ENCODE data around the gene PEX10. TPM values are rescaled to one million over a fixed set of nuclear protein-coding genes. Genes with fewer than 3 reads are reported as not detected.

Gene PEX10
- total and polyA plus RNA-seq, 2 of the 8 experiments (the other 6 are each of a cell fraction or from before 2014, with no cell fraction given) = 24.3 to 26.9 TPM

DNA sequence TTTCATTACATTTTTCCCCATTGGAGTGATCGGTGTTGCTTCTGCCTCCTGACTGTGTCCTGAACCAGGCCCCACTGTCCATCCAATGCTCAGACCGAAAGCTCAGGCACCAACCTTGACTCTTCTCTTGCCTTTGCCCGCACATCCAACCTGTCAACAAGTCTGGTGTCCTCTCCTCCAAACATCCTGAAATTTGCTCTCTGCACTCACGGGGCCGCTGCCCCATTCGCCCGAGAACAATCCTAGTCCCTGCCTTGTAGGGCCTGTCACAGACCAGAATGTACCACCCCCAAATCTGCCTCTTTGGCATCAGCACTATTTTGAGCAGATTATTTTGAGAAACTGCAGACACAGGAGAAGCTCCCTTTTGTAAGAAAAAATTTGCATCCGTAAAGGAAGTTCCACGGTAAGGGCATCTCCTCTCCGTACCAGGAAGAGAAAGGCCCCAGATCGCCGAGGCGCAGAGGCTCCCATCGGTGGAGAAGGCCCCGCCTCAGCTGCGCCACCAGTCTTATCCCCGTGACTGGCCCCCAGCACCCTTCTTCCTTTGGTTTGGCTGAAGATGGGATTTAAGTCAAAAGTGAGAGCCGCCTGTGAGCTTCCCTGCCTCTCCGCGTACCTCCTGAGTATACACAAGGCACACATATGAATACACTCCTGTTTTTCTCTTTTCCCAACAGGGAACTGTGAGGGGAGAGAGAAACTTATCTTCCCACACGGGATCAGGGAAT lies 28.1 kb downstream of the PEX10 start:
- peaks cover 0 to 2% (median under 1%) of the 10 kb centered on the region in 4 experiments; a peak in 3 of 7 replicates for H3K4me1 ChIP-seq (replicated peaks in 1 of 4; ENCODE audit: control insufficient read depth in 3 of 4, insufficient read depth in 4 of 4, low read length in 3 of 4)
- no peaks in the 10 kb centered on the region for H3K79me2 ChIP-seq (ENCODE audit: control insufficient read depth in 1 of 2, insufficient read depth in 2 of 2, low read length in 2 of 2)
- H3K9ac ChIP-seq (replicated peaks in 1 of 4; ENCODE audit: extremely low read depth in 1 of 4, low read depth in 3 of 4, low read length in 3 of 4) = no peak overlapping the region
- H2BK120ac ChIP-seq (replicated peaks; ENCODE audit: low read depth, low read length) = no peak overlapping the region
- H3K56ac ChIP-seq (replicated peaks; ENCODE audit: insufficient read length, low read depth, low read length) = no peak overlapping the region
- no peak overlapping the region for H3K4me2 ChIP-seq (ENCODE audit: insufficient read depth in 1 of 2, low read depth in 2 of 2, low read length in 2 of 2)
- no peak overlapping the region for H2AFZ ChIP-seq (ENCODE audit: low read length)
- H2BK5ac ChIP-seq (ENCODE audit: low read depth, low read length) = no peak overlapping the region
- H3K18ac ChIP-seq (ENCODE audit: extremely low read depth, low read length) = no peak overlapping the region
- no peaks in the 10 kb centered on the region for H3K79me1 ChIP-seq (ENCODE audit: low read depth, low read length)
- FAIRE-seq = no peak
- no peak overlapping the region for H3K4me3 ChIP-seq (ENCODE audit: extremely low read depth in 1 of 4, insufficient read depth in 2 of 4, low read depth in 3 of 4, low read length in 4 of 4)
- ChIA-PET POLR2A (ENCODE audit: partially characterized antibody) (interaction anchor here (0.6 to 2.9 kb wide), 8 partner anchors 13 to 180 kb away, joined by 3 to 13 read pairs (median 3); no protein-coding TSS in a partner anchor), CTCF (ENCODE audit: partially characterized antibody) (interaction anchor here (0.8 to 5.5 kb wide), 10 partner anchors 10 to 1069 kb away, joined by 3 to 154 read pairs (median 4); partner anchors contain the start of gene FAAP20)
- no peak for DNase-seq (ENCODE audit: low read depth in 1 of 2, low spot score in 2 of 2)
- H2AK5ac ChIP-seq (ENCODE audit: low read depth, low read length) = peak overlapping the region; percentile 49; the same call in 1 of the 2 replicates
- no peak overlapping the region for H2BK20ac ChIP-seq (ENCODE audit: low read length)
- no peak overlapping the region for H2BK15ac ChIP-seq (ENCODE audit: low read length)
- H3K27me3 ChIP-seq (replicated peaks in 1 of 4; ENCODE audit: control insufficient read depth in 3 of 4, extremely low read depth in 1 of 4, insufficient read depth in 3 of 4, low read length in 3 of 4) = no peaks in the 10 kb centered on the region
- H4K5ac ChIP-seq (ENCODE audit: insufficient read length, low read depth, low read length) = no peak overlapping the region
- H4K8ac ChIP-seq (ENCODE audit: extremely low read depth, insufficient read depth, low read length) = no peak overlapping the region
- no peak overlapping the region for H3K27ac ChIP-seq (ENCODE audit: low read depth, low read length)
- no peak overlapping the region for H2BK12ac ChIP-seq (ENCODE audit: low read depth, low read length)
- no peak overlapping the region for H3K14ac ChIP-seq (ENCODE audit: insufficient read length)
- H4K20me1 ChIP-seq (replicated peaks in 1 of 2; ENCODE audit: control insufficient read depth in 1 of 2, insufficient read depth in 2 of 2, low read length in 2 of 2) = peaks cover 0 to 1% of the 10 kb centered on the region in 2 experiments
- H3K4ac ChIP-seq (replicated peaks; ENCODE audit: insufficient read length, low read depth, low read length) = no peak overlapping the region
- no peak overlapping the region for H4K91ac ChIP-seq (replicated peaks; ENCODE audit: insufficient read length, low read length)
- no peak overlapping the region for H3K23ac ChIP-seq (ENCODE audit: insufficient read length)
- H3K36me3 ChIP-seq (ENCODE audit: control insufficient read depth in 2 of 4, insufficient read depth in 4 of 4, low read length in 3 of 4) = no peaks in the 10 kb centered on the region; a peak in 1 of 8 replicates
- WGBS, 2 experiments (ENCODE audit: extremely low coverage in 1 of 2, insufficient coverage in 1 of 2, insufficient read length in 1 of 2, insufficient replicate concordance in 2 of 2, low coverage in 1 of 2, low lambda C conversion rate in 2 of 2, missing lambda C conversion rate in 1 of 2) = 92% methylated on average over 20 of the region's 21 CpGs; no CpG with 5 or more reads in 1 of the 2 experiments
- H3K9me3 ChIP-seq (ENCODE audit: insufficient read depth in 2 of 2, low read depth in 1 of 2, low read length in 1 of 2) = no peaks in the 10 kb centered on the region
- no peaks in the 10 kb centered on the region for H3K23me2 ChIP-seq (ENCODE audit: low read depth, low read length)

Measured in H1 (cell line).